Large intestine (tissue), 3 donors: ENCODE data around the gene COA5. TPM values are rescaled to one million over a fixed set of nuclear protein-coding genes. Genes with fewer than 3 reads are reported as not detected.

Experiments
- DNase-seq, 2 donors: peaks; one replicate each; pipeline versions ENCODE4 v3.0.0 to v3.0.0-alpha.2; 2013
- H3K27ac ChIP-seq: one replicate; pipeline ENCODE4 v1.5.1; 2013; ENCODE audit warnings: low read length
- H3K27me3 ChIP-seq: 2 replicates; pipeline ENCODE4 v1.6.1; 2013; ENCODE audit warnings: low read length; ENCODE audit not compliant: control insufficient read depth, insufficient read depth
- H3K36me3 ChIP-seq: 2 replicates; pipeline ENCODE4 v1.6.1; 2013; ENCODE audit warnings: low read length; ENCODE audit not compliant: control insufficient read depth, insufficient read depth
- H3K4me1 ChIP-seq: one replicate; pipeline ENCODE4 v1.6.1; 2013; ENCODE audit warnings: low read length; ENCODE audit not compliant: control insufficient read depth, insufficient read depth
- H3K4me3 ChIP-seq: one replicate; pipeline ENCODE4 v1.5.1; 2013; ENCODE audit warnings: low read length
- H3K9me3 ChIP-seq: one replicate; pipeline ENCODE4 v1.6.1; 2013; ENCODE audit warnings: mild to moderate bottlenecking, low read depth, low read length, moderate library complexity; ENCODE audit not compliant: control insufficient read depth
- WGBS: methylation state at CpG from one replicate; pipeline ENCODE4 v1.1.5; 2013; ENCODE audit warnings: low lambda C conversion rate; ENCODE audit not compliant: insufficient coverage; 5-methylcytosine and 5-hydroxymethylcytosine counted together
- polyA plus RNA-seq: library from polyadenylated mRNA; unstranded; fragments of 120-200 nt; gene quantifications from one replicate; pipeline ENCODE4 v1.2.1, GENCODE V29; 2013

COA5 gene
- polyA plus RNA-seq, 1 donor, result 56.9 TPM

GRCh38 chr2:98565286-98565860 is 42.9 kb downstream of the COA5 start:
- H3K27me3 ChIP-seq, result no peaks in the 10 kb centered on the region
- WGBS, result 100% methylated on average over 1 of the region's 9 CpGs
- no peaks in the 10 kb centered on the region for H3K4me1 ChIP-seq
- peaks cover 45% of the 10 kb centered on the region for H3K36me3 ChIP-seq
- no peak overlapping the region for H3K4me3 ChIP-seq
- no peaks in the 10 kb centered on the region for H3K9me3 ChIP-seq
- H3K27ac ChIP-seq, result no peak overlapping the region
- DNase-seq, result no peak

- no CpG with 5 or more reads among the region's 17 CpGs for WGBS
- DNase-seq, result peak; percentile 23 to 51
- Histone ChIP-seq H3K27me3 (no peaks in the 10 kb centered on the region), H3K4me3 (no peak overlapping the region), H3K4me1 (no peaks in the 10 kb centered on the region), H3K36me3 (peaks cover 45% of the 10 kb centered on the region), H3K27ac (no peak overlapping the region), H3K9me3 (no peaks in the 10 kb centered on the region)
These were observed 43.7 kb downstream of the COA5 start for GRCh38 chr2:98564541-98565132.

GRCh38 chr2:98563394-98563793 is 44.9 kb downstream of the COA5 start:
- no peak overlapping the region for H3K27ac ChIP-seq
- H3K27me3 ChIP-seq, result no peaks in the 10 kb centered on the region
- H3K36me3 ChIP-seq, result peaks cover 42% of the 10 kb centered on the region
- no peaks in the 10 kb centered on the region for H3K4me1 ChIP-seq
- no peak overlapping the region for H3K4me3 ChIP-seq
- no CpG with 5 or more reads among the region's 13 CpGs for WGBS
- DNase-seq, result no peak
- no peaks in the 10 kb centered on the region for H3K9me3 ChIP-seq

- H3K9me3 ChIP-seq, result no peaks in the 10 kb centered on the region
- H3K36me3 ChIP-seq, result peaks cover 34% of the 10 kb centered on the region
- 100% methylated on average over 1 of the region's 13 CpGs for WGBS
- no peak overlapping the region for H3K4me3 ChIP-seq
- H3K27me3 ChIP-seq, result no peaks in the 10 kb centered on the region
- DNase-seq, result no peak
- H3K27ac ChIP-seq, result no peak overlapping the region
- no peaks in the 10 kb centered on the region for H3K4me1 ChIP-seq
These were observed 46.2 kb downstream of the COA5 start for GRCh38 chr2:98561902-98562695.

- Histone ChIP-seq H3K9me3 (no peaks in the 10 kb centered on the region), H3K27me3 (no peaks in the 10 kb centered on the region), H3K36me3 (peaks cover 32% of the 10 kb centered on the region), H3K4me1 (no peaks in the 10 kb centered on the region), H3K4me3 (no peak overlapping the region), H3K27ac (no peak overlapping the region)
- DNase-seq, result no peak
- WGBS, result 73% methylated on average over 4 of the region's 9 CpGs
These were observed 47.3 kb downstream of the COA5 start for GRCh38 chr2:98561018-98561417.

DNA sequence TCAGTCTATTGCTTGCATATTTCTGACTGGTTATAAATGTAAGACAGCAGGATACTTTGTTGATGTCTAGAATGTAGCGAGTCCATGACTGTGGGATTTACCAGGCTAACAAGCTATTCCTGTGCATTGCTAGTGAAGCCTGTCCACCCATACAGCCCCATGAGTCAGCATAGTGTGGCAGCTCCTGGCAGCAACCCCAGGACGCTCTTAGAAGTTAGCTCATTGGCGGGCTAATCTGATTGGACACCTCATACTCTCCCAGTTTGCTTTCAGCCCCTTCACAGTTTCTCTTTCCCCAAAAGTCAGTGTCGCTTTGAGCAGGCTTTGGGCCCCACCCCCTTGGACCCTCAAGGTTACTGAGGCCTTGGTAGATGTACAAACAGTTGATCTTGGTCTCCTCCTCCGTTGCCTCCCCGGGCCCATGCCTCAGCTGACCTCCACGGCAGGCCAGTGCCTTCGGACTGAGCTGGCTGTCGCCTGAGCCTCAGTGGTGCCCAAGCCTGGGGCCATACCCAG is 48.0 kb downstream of the COA5 start:
- Histone ChIP-seq H3K36me3 (peaks cover 33% of the 10 kb centered on the region), H3K27ac (no peak overlapping the region), H3K4me1 (no peaks in the 10 kb centered on the region), H3K9me3 (no peaks in the 10 kb centered on the region), H3K27me3 (no peaks in the 10 kb centered on the region), H3K4me3 (no peak overlapping the region)
- WGBS, result 100% methylated on average over 1 of the region's 9 CpGs
- no peak for DNase-seq

- Histone ChIP-seq H3K4me1 (no peaks in the 10 kb centered on the region), H3K4me3 (no peak overlapping the region), H3K27me3 (no peaks in the 10 kb centered on the region), H3K27ac (no peak overlapping the region), H3K9me3 (no peaks in the 10 kb centered on the region), H3K36me3 (peaks cover 34% of the 10 kb centered on the region)
- no peak for DNase-seq
- no CpG with 5 or more reads among the region's 3 CpGs for WGBS
These were observed 48.7 kb downstream of the COA5 start for GRCh38 chr2:98559581-98559980.

GRCh38 chr2:98558852-98559530 is 49.3 kb downstream of the COA5 start:
- Histone ChIP-seq H3K36me3 (peaks cover 40% of the 10 kb centered on the region), H3K27me3 (no peaks in the 10 kb centered on the region), H3K27ac (no peak overlapping the region), H3K4me1 (no peaks in the 10 kb centered on the region), H3K9me3 (no peaks in the 10 kb centered on the region), H3K4me3 (no peak overlapping the region)
- WGBS, result no CpG with 5 or more reads among the region's 16 CpGs
- DNase-seq, result no peak

GRCh38 chr2:98556344-98557033 is 51.8 kb downstream of the COA5 start:
- H3K36me3 ChIP-seq, result peaks cover 55% of the 10 kb centered on the region
- no peak overlapping the region for H3K27ac ChIP-seq
- WGBS, result 74% methylated on average over 2 of the region's 5 CpGs

GRCh38 chr2:98555696-98556095 is 52.6 kb downstream of the COA5 start:
- DNase-seq, result no peak
- no peak overlapping the region for H3K4me3 ChIP-seq
- peaks cover 55% of the 10 kb centered on the region for H3K36me3 ChIP-seq
- WGBS, result no CpG with 5 or more reads among the region's 8 CpGs
- H3K27ac ChIP-seq, result no peak overlapping the region
- H3K4me1 ChIP-seq, result no peaks in the 10 kb centered on the region
- no peaks in the 10 kb centered on the region for H3K27me3 ChIP-seq
- H3K9me3 ChIP-seq, result no peaks in the 10 kb centered on the region

More at GRCh38 chr2:98556344-98557033, 51.8 kb downstream of the COA5 start:
- Histone ChIP-seq H3K27me3 (no peaks in the 10 kb centered on the region), H3K9me3 (no peaks in the 10 kb centered on the region), H3K4me1 (no peaks in the 10 kb centered on the region), H3K4me3 (no peak overlapping the region)
- DNase-seq, result no peak
